Measurements from ENCODE around the gene ADAT2.

The ADAT2 gene

DNA sequence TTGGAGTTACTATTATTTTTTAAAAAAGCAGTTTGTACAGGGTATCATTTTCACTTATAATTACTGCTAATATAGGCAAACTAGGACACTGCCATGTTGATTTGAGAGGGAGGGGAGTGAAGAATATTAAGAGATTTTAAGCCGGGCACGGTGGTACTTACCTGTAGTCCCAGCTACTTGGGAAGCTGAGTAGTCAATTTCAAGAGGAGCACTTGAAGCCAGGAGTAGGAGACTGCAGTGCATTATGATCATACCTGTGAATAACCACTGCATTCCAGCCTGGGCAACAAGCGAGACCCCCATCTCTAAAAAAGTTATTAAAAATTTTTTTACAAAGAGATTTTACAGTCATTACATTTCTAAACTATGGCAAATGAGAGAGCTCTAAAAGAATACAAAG, 35.7 kb downstream of the ADAT2 start:
- DNase-seq, result no peak
- TF ChIP-seq, protein P1, sequence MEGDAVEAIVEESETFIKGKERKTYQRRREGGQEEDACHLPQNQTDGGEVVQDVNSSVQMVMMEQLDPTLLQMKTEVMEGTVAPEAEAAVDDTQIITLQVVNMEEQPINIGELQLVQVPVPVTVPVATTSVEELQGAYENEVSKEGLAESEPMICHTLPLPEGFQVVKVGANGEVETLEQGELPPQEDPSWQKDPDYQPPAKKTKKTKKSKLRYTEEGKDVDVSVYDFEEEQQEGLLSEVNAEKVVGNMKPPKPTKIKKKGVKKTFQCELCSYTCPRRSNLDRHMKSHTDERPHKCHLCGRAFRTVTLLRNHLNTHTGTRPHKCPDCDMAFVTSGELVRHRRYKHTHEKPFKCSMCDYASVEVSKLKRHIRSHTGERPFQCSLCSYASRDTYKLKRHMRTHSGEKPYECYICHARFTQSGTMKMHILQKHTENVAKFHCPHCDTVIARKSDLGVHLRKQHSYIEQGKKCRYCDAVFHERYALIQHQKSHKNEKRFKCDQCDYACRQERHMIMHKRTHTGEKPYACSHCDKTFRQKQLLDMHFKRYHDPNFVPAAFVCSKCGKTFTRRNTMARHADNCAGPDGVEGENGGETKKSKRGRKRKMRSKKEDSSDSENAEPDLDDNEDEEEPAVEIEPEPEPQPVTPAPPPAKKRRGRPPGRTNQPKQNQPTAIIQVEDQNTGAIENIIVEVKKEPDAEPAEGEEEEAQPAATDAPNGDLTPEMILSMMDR (IDR thresholded peaks at IDR 0.05; ENCODE audit: low read depth, low read length, missing control alignments), result no peak
- Histone ChIP-seq H3K36me3 (replicated peaks) (no peaks in the 10 kb centered on the region), H3K27ac (no peak overlapping the region), H3K27me3 (replicated peaks) (no peaks in the 10 kb centered on the region), H3K4me3 (ENCODE audit: low read depth, low read length) (no peak overlapping the region)
- in situ Hi-C loops (cut with HindIII; ENCODE audit: low pct_ligation_motif_present, low sequenced_read_pairs), result no loop called here

DNA sequence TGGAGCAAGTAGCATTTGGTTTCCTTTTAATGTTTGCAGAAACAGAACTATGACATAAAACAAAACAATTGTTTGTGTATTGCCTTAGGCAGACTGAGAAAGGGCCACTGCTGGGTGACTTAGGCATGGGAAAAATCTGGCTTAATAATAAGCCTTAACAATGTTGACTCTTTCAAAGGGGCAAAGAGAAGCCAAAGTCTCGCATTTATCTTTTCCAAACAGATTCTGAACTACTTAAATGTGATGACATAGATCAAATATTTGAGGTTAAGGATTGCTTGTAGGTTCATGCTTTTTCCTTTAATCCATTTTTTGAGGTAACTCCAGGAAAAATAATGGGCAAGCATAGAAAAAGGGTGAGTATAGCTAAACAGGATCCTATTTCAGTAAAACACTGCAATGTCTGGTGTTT, 39.6 kb downstream of the ADAT2 start:
- in situ Hi-C loops (cut with HindIII; ENCODE audit: low pct_ligation_motif_present, low sequenced_read_pairs), result no loop called here
- no peak overlapping the region for H3K27ac ChIP-seq
- H3K27me3 ChIP-seq (replicated peaks), result no peaks in the 10 kb centered on the region
- H3K36me3 ChIP-seq (replicated peaks), result no peaks in the 10 kb centered on the region
- TF ChIP-seq, protein P1 (IDR thresholded peaks at IDR 0.05; ENCODE audit: low read depth, low read length, missing control alignments), result no peak
- peak; percentile 44 for DNase-seq
- H3K4me3 ChIP-seq (ENCODE audit: low read depth, low read length), result no peak overlapping the region

DNA sequence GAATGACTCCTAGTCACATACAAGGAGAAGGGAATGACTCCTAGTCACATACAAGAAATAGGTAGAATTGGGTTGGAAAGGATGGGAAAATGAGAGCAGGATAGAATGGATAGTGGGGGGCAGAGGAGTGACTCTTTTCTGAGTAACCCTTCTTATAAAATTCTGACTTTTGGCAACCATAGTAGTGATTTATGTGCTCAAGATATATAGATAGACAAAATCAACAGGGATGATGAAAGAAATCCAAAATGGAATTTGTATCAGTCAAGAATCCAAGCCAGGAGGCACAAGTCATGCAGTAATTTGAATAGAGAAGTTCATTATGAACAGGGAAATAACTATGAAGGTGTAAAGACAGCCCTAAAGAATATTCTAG, 41.7 kb downstream of the ADAT2 start:
- TF ChIP-seq, protein P1 (IDR thresholded peaks at IDR 0.05; ENCODE audit: low read depth, low read length, missing control alignments), result no peak
- in situ Hi-C loops (cut with HindIII; ENCODE audit: low pct_ligation_motif_present, low sequenced_read_pairs), result no loop called here

DNA sequence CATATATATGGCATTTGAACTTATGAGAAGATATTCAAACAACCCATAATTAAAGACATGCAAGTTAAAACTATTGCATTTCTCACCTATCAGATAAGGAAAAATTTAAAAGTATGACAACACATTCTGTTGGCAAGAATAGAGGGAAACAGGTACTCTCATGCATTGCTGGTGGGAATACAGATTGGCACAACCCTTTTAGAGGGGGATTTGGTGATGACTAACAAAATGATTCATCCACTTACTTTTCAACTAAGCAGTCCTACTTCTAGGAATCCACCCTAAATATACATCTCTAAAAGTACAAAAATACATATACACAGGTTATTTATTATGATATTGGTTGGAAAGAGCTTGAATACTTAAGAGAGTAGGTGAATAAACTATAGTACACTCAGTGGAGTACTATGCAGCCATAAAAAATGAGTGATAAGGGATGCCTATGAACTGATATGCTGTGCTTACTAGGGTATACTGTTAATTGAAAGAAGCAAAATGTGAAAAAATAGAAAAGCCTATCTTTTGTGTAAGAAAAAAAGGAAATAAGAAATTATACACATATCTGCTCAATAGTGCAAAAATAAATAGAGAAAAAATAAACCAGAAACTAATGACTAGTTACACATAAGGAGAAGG, 42.2 kb downstream of the ADAT2 start:
- Histone ChIP-seq H3K27me3 (replicated peaks) (no peaks in the 10 kb centered on the region), H3K36me3 (replicated peaks) (no peaks in the 10 kb centered on the region), H3K4me3 (ENCODE audit: low read depth, low read length) (no peak overlapping the region), H3K27ac (no peak overlapping the region)
- in situ Hi-C loops (cut with HindIII; ENCODE audit: low pct_ligation_motif_present, low sequenced_read_pairs), result no loop called here
- TF ChIP-seq, protein P1 (IDR thresholded peaks at IDR 0.05; ENCODE audit: low read depth, low read length, missing control alignments), result no peak
- DNase-seq, result no peak

More for the DNA sequence above, 41.7 kb downstream of the ADAT2 start:
- Histone ChIP-seq H3K27me3 (replicated peaks) (no peaks in the 10 kb centered on the region), H3K4me3 (ENCODE audit: low read depth, low read length) (no peak overlapping the region), H3K27ac (no peak overlapping the region), H3K36me3 (replicated peaks) (no peaks in the 10 kb centered on the region)
- no peak for DNase-seq

DNA sequence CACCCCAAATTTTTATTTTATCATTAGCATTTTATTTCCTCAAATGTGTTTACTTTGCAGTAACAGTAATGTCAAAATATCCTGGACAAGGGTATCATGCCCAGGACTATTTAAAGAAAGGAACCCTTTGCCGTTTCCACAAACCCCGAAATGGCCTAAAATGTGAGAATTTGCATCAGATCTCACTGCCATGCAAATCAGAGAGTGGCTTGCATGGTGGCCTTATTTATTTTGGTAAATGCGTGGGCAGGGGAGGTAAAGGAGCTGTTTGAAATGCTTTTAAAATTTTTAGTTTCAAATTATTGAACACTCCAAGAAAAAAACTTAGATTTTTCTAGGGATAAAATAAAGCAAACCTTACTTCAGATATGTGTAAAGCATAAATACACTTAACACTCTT, 43.8 kb downstream of the ADAT2 start:
- in situ Hi-C loops (cut with HindIII; ENCODE audit: low pct_ligation_motif_present, low sequenced_read_pairs), result no loop called here
- no peaks in the 10 kb centered on the region for H3K36me3 ChIP-seq (replicated peaks)
- H3K27me3 ChIP-seq (replicated peaks), result no peaks in the 10 kb centered on the region
- no peak overlapping the region for H3K4me3 ChIP-seq (ENCODE audit: low read depth, low read length)
- no peak for DNase-seq
- TF ChIP-seq, protein P1 (IDR thresholded peaks at IDR 0.05; ENCODE audit: low read depth, low read length, missing control alignments), result no peak
- H3K27ac ChIP-seq, result no peak overlapping the region
